NCI-H128 (cell line): ENCODE results near the gene DSCAM.
A peak's percentile ranks its signal among the peaks of the same experiment; 100 is the strongest.

Source experiments
- DNase-seq: peaks from one replicate; lab custom pipeline; 2025; ENCODE audit not compliant: unreplicated experiment; lab: John Stamatoyannopoulos, UW

Gene DSCAM

GRCh38 chr21:40146216-40146837 lies 700.6 kb downstream of the DSCAM start:
- no peak for DNase-seq

GRCh38 chr21:40143822-40144525 lies 703.0 kb downstream of the DSCAM start:
- DNase-seq: peak; percentile 40

- no peak for DNase-seq
Measured at GRCh38 chr21:40141621-40142020, 705.3 kb downstream of the DSCAM start.

- no peak for DNase-seq
Measured at GRCh38 chr21:40140675-40141074, 706.3 kb downstream of the DSCAM start.

- no peak for DNase-seq
Measured at GRCh38 chr21:40139636-40140035, 707.3 kb downstream of the DSCAM start.

- DNase-seq: no peak
Measured at GRCh38 chr21:40136571-40136970, 710.4 kb downstream of the DSCAM start.

- DNase-seq: no peak
Measured at GRCh38 chr21:40134731-40135492, 712.0 kb downstream of the DSCAM start.

GRCh38 chr21:40130476-40130875 lies 716.5 kb downstream of the DSCAM start:
- no peak for DNase-seq

- no peak for DNase-seq
Measured at GRCh38 chr21:40129809-40130208, 717.1 kb downstream of the DSCAM start.

- DNase-seq: no peak
Measured at GRCh38 chr21:40128891-40129290, 718.1 kb downstream of the DSCAM start.

- DNase-seq: peak; percentile 22
Measured at GRCh38 chr21:40120940-40121575, 725.9 kb downstream of the DSCAM start.

GRCh38 chr21:40118527-40118926 lies 728.4 kb downstream of the DSCAM start:
- no peak for DNase-seq

- no peak for DNase-seq
Measured at GRCh38 chr21:40117236-40117635, 729.7 kb downstream of the DSCAM start.

- DNase-seq: no peak
Measured at GRCh38 chr21:40115775-40116174, 731.2 kb downstream of the DSCAM start.

- DNase-seq: no peak
Measured at GRCh38 chr21:40102682-40103081, 744.3 kb downstream of the DSCAM start.

- DNase-seq: no peak
Measured at GRCh38 chr21:40099809-40100208, 747.1 kb downstream of the DSCAM start.

- DNase-seq: no peak
Measured at GRCh38 chr21:40095477-40095876, 751.5 kb downstream of the DSCAM start.

GRCh38 chr21:40080385-40080784 lies 766.6 kb downstream of the DSCAM start:
- DNase-seq: no peak

- no peak for DNase-seq
Measured at GRCh38 chr21:40074710-40075109, 772.2 kb downstream of the DSCAM start.

- no peak for DNase-seq
Measured at GRCh38 chr21:40074198-40074597, 772.8 kb downstream of the DSCAM start.

- no peak for DNase-seq
Measured at GRCh38 chr21:40073642-40074041, 773.3 kb downstream of the DSCAM start.

- DNase-seq: no peak
Measured at GRCh38 chr21:40070871-40071270, 776.1 kb downstream of the DSCAM start.
